Measurements from ENCODE around the gene ART4.

GRCh38 chr12:14843425-14843887, at the start of gene ART4:
- TF ChIP-seq, protein P1, sequence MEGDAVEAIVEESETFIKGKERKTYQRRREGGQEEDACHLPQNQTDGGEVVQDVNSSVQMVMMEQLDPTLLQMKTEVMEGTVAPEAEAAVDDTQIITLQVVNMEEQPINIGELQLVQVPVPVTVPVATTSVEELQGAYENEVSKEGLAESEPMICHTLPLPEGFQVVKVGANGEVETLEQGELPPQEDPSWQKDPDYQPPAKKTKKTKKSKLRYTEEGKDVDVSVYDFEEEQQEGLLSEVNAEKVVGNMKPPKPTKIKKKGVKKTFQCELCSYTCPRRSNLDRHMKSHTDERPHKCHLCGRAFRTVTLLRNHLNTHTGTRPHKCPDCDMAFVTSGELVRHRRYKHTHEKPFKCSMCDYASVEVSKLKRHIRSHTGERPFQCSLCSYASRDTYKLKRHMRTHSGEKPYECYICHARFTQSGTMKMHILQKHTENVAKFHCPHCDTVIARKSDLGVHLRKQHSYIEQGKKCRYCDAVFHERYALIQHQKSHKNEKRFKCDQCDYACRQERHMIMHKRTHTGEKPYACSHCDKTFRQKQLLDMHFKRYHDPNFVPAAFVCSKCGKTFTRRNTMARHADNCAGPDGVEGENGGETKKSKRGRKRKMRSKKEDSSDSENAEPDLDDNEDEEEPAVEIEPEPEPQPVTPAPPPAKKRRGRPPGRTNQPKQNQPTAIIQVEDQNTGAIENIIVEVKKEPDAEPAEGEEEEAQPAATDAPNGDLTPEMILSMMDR (tag by site-specific recombination; IDR thresholded peaks at IDR 0.05) = no peak
- TF ChIP-seq KLF9 (tag by site-specific recombination; IDR thresholded peaks at IDR 0.05; ENCODE audit: low read depth) (no peak), ZNF449 (tag by site-specific recombination; IDR thresholded peaks at IDR 0.05) (no peak), ZNF549 (tag by site-specific recombination; IDR thresholded peaks at IDR 0.05) (no peak), ZNF561 (tag by site-specific recombination; IDR thresholded peaks at IDR 0.05; ENCODE audit: borderline replicate concordance) (no peak)
- TF ChIP-seq, protein P2, sequence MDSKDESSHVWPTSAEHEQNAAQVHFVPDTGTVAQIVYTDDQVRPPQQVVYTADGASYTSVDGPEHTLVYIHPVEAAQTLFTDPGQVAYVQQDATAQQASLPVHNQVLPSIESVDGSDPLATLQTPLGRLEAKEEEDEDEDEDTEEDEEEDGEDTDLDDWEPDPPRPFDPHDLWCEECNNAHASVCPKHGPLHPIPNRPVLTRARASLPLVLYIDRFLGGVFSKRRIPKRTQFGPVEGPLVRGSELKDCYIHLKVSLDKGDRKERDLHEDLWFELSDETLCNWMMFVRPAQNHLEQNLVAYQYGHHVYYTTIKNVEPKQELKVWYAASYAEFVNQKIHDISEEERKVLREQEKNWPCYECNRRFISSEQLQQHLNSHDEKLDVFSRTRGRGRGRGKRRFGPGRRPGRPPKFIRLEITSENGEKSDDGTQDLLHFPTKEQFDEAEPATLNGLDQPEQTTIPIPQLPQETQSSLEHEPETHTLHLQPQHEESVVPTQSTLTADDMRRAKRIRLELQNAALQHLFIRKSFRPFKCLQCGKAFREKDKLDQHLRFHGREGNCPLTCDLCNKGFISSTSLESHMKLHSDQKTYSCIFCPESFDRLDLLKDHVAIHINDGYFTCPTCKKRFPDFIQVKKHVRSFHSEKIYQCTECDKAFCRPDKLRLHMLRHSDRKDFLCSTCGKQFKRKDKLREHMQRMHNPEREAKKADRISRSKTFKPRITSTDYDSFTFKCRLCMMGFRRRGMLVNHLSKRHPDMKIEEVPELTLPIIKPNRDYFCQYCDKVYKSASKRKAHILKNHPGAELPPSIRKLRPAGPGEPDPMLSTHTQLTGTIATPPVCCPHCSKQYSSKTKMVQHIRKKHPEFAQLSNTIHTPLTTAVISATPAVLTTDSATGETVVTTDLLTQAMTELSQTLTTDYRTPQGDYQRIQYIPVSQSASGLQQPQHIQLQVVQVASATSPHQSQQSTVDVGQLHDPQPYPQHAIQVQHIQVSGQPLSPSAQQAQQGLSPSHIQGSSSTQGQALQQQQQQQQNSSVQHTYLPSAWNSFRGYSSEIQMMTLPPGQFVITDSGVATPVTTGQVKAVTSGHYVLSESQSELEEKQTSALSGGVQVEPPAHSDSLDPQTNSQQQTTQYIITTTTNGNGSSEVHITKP (tag by site-specific recombination; IDR thresholded peaks at IDR 0.05) = no peak
